ENCODE data around the gene NLRC5. TPM values are rescaled to one million over a fixed set of nuclear protein-coding genes. Genes with fewer than 3 reads are reported as not detected.

NLRC5 gene
- total and polyA plus RNA-seq, 9 of the 15 experiments (the other 6 are each of a cell fraction or from before 2014, with no cell fraction given): 0.59 to 0.71 TPM; not detected in 7

DNA sequence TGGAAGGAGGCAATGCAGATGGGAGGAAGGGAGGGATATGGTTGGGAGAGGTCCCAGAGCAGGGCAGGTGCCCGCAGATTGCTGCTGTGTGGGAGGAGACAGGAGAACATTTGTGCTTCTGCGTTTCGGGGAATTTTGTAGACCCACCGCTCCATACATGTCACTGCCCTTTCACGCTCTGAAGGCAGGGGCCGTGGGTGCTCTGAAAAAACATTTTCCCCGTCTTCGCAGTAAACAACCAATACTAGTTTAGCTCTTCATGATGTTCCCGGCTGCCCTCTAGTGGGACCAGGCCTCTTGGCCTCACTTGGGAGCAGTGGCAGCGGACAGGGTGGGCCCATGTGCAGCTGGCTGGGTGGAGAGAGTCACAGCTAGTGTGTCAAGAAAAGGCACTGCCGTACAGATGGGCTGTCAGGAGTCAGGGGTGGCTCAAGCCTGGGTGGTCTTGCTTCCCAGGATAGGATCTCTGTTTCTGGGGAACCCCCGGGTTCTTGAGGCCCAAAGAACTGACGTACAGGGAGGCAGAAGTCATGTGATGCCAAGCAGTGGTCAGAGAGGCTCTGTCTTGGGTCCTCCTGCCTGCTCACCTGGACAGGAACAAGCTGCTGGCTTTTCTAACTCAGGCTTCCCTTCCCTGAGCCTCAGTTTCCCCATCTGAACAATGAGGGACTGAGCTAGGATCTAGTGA is 56.5 kb downstream of the NLRC5 start (continued):
- TF ChIP-seq RB1 (IDR thresholded peaks at IDR 0.05; ENCODE audit: low read depth) (peak; percentile 27; the same call in 1 of the 2 replicates), XRCC5 (IDR thresholded peaks at IDR 0.05; ENCODE audit: low read depth, low read length) (0 out of 2 replicates have a peak, but pooled peaks have one; percentile 8), SAFB (IDR thresholded peaks at IDR 0.05; ENCODE audit: borderline replicate concordance, low read depth, low read length) (no peak), PYGO2 (tag; IDR thresholded peaks at IDR 0.05) (no peak), MTA2 (IDR thresholded peaks at IDR 0.05; ENCODE audit: low read depth) (no peak), CBX2 (IDR thresholded peaks at IDR 0.05; ENCODE audit: insufficient read depth, low read length, poor library complexity, severe bottlenecking) (no peak), ZNF384 (IDR thresholded peaks at IDR 0.05; ENCODE audit: low read depth, low read length) (no peak), CXXC5 (CRISPR knock-in tag; IDR thresholded peaks at IDR 0.05) (no peak), HEY1 (CRISPR knock-in tag; IDR thresholded peaks at IDR 0.05; ENCODE audit: borderline replicate concordance) (no peak), CHD1 (IDR thresholded peaks at IDR 0.05; ENCODE audit: low read length) (no peak), FOXA3 (CRISPR knock-in tag; conservative IDR thresholded peaks at IDR 0.05 in 1 of 2, IDR thresholded peaks at IDR 0.05 in 1 of 2) (no peak), SMC3 (conservative IDR thresholded peaks at IDR 0.05; ENCODE audit: insufficient read depth, low read depth, low read length) (peak; percentile 59), FOXK1 (CRISPR knock-in tag; IDR thresholded peaks at IDR 0.05; ENCODE audit: borderline replicate concordance) (no peak), L3MBTL2 (IDR thresholded peaks at IDR 0.05) (0 out of 2 replicates have a peak, but pooled peaks have one; percentile 13), ZNF507 (tag; conservative IDR thresholded peaks at IDR 0.05) (no peak), TAF7 (tag; IDR thresholded peaks at IDR 0.05) (no peak), POLR2A (conservative IDR thresholded peaks at IDR 0.05) (no peak), ZNF444 (CRISPR knock-in tag; IDR thresholded peaks at IDR 0.05) (no peak), CEBPB (tag; IDR thresholded peaks at IDR 0.05) (no peak), FOXK2 (conservative IDR thresholded peaks at IDR 0.05 in 1 of 2, IDR thresholded peaks at IDR 0.05 in 1 of 2; ENCODE audit: low read depth in 2 of 2) (peak; percentile 63 to 76; a peak in 3 of 4 replicates)
- TF ChIP-seq, protein P1, sequence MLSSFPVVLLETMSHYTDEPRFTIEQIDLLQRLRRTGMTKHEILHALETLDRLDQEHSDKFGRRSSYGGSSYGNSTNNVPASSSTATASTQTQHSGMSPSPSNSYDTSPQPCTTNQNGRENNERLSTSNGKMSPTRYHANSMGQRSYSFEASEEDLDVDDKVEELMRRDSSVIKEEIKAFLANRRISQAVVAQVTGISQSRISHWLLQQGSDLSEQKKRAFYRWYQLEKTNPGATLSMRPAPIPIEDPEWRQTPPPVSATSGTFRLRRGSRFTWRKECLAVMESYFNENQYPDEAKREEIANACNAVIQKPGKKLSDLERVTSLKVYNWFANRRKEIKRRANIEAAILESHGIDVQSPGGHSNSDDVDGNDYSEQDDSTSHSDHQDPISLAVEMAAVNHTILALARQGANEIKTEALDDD (IDR thresholded peaks at IDR 0.05): peak; percentile 67; the same call in 1 of the 2 replicates
- TF ChIP-seq, protein P2, sequence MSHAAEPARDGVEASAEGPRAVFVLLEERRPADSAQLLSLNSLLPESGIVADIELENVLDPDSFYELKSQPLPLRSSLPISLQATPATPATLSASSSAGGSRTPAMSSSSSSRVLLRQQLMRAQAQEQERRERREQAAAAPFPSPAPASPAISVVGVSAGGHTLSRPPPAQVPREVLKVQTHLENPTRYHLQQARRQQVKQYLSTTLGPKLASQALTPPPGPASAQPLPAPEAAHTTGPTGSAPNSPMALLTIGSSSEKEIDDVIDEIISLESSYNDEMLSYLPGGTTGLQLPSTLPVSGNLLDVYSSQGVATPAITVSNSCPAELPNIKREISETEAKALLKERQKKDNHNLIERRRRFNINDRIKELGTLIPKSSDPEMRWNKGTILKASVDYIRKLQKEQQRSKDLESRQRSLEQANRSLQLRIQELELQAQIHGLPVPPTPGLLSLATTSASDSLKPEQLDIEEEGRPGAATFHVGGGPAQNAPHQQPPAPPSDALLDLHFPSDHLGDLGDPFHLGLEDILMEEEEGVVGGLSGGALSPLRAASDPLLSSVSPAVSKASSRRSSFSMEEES (CRISPR knock-in tag; IDR thresholded peaks at IDR 0.05): peak; percentile 43
- TF ChIP-seq, protein P3, sequence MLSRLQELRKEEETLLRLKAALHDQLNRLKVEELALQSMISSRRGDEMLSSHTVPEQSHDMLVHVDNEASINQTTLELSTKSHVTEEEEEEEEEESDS (CRISPR knock-in tag; IDR thresholded peaks at IDR 0.05): no peak
- TF ChIP-seq, protein P4, sequence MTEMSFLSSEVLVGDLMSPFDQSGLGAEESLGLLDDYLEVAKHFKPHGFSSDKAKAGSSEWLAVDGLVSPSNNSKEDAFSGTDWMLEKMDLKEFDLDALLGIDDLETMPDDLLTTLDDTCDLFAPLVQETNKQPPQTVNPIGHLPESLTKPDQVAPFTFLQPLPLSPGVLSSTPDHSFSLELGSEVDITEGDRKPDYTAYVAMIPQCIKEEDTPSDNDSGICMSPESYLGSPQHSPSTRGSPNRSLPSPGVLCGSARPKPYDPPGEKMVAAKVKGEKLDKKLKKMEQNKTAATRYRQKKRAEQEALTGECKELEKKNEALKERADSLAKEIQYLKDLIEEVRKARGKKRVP (CRISPR knock-in tag; IDR thresholded peaks at IDR 0.05): no peak
- TF ChIP-seq, protein P5, sequence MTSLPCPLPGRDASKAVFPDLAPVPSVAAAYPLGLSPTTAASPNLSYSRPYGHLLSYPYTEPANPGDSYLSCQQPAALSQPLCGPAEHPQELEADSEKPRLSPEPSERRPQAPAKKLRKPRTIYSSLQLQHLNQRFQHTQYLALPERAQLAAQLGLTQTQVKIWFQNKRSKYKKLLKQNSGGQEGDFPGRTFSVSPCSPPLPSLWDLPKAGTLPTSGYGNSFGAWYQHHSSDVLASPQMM (CRISPR knock-in tag; IDR thresholded peaks at IDR 0.05): no peak
